Subcutaneous adipose tissue (tissue), 4 donors: Measurements from ENCODE around the gene DAB2IP. TPM values are rescaled to one million over a fixed set of nuclear protein-coding genes. Genes with fewer than 3 reads are reported as not detected.

Experiments used
- CTCF ChIP-seq: fragments of 450-650 bp; IDR thresholded peaks from one replicate; pipeline ENCODE4 v1.5.1; 2016; ENCODE audit warnings: low read depth, mild to moderate bottlenecking, control low read depth, antibody characterized with exemption, moderate library complexity
- total RNA-seq, 4 donors: library from RNA; depleted of rRNA; stranded (reverse); fragments of >200 nt; gene quantifications; one replicate each; pipeline ENCODE4 v1.1.0, GENCODE V29; 2016

DAB2IP gene
- total RNA-seq, 4 donors from 2014 or later = 6.3 to 57.5 (median 32.8) TPM

GRCh38 chr9:121700832-121701419 lies 49.5 kb downstream of the DAB2IP start:
- no peak for TF ChIP-seq CTCF

- no peak for TF ChIP-seq CTCF
These were observed 50.4 kb downstream of the DAB2IP start for GRCh38 chr9:121701736-121702261.

- TF ChIP-seq CTCF = no peak
These were observed 51.7 kb downstream of the DAB2IP start for GRCh38 chr9:121703014-121703734.

- no peak for TF ChIP-seq CTCF
These were observed 52.8 kb downstream of the DAB2IP start for GRCh38 chr9:121704281-121704680.

GRCh38 chr9:121706149-121706750 lies 54.8 kb downstream of the DAB2IP start:
- TF ChIP-seq CTCF = no peak

GRCh38 chr9:121707477-121708424 lies 56.3 kb downstream of the DAB2IP start:
- TF ChIP-seq CTCF = no peak
